HepG2 (cell line): Measurements from ENCODE around the gene TRAP1. TPM values are rescaled to one million over a fixed set of nuclear protein-coding genes. Genes with fewer than 3 reads are reported as not detected.

ENCODE experiments used
- ATAC-seq: fragments of 200-7000 bp; cut with Tn5 transposase; 3 replicates; pipeline ENCODE4 v1.9.1; 2020; ENCODE audit warnings: mild to moderate bottlenecking, moderate library complexity
- BruUV-seq: library from RNA; stranded (reverse); fragments of 400-500 nt; replicated peaks from 2 replicates; lab custom pipeline; 2021; lab: Mats Ljungman, UMichigan
- CTCF ChIA-PET: fragments of 300-600 bp; formaldehyde crosslinking; extraction: SDS; loops from one replicate; lab custom pipeline; 2021; ENCODE audit warnings: low total read pairs, inconsistent platforms, low intra/inter-chr PET ratio; lab: Yijun Ruan, JAX
- POLR2A ChIA-PET: fragments of 350-600 bp; sonication (Branson Sonifier 250); formaldehyde crosslinking; loops from one replicate; lab custom pipeline; 2020; ENCODE audit warnings: antibody characterized with exemption, inconsistent platforms; lab: Yijun Ruan, JAX
- DNase-seq: peaks from one replicate; pipeline ENCODE4 v3.0.0-alpha.2; 2015; ENCODE audit warnings: low spot score
- FAIRE-seq: peaks from 3 replicates; lab custom pipeline; 2011; peaks lifted over from hg19 to GRCh38; lab: Jason Lieb, UNC
- H2AFZ ChIP-seq: one replicate; pipeline ENCODE4 v1.6.1; 2011; ENCODE audit warnings: low read length, inconsistent platforms
- H3K27ac ChIP-seq: fragments of 300-600 bp; 3 replicates; pipeline ENCODE4 v1.8.0; 2011; ENCODE audit warnings: mixed run types, mild to moderate bottlenecking, mixed read lengths, low read length, inconsistent platforms; ENCODE audit not compliant: insufficient read depth; ENCODE audit errors: extremely low read length
- H3K27me3 ChIP-seq, 2 experiments: fragments of 200-600 bp in 1 of 2; 2 replicates in 1 of 2; 3 replicates in 1 of 2; pipeline versions ENCODE4 v1.6.0 to v1.8.0; 2011; ENCODE audit warnings: low read length in 2 of 2, mild to moderate bottlenecking in 2 of 2, moderate library complexity in 2 of 2, inconsistent platforms in 1 of 2; ENCODE audit not compliant: insufficient read depth in 2 of 2, control insufficient read depth in 1 of 2
- H3K36me3 ChIP-seq, 2 experiments: fragments of 200-600 bp in 1 of 2; replicated peaks in 1 of 2; 2 replicates in 1 of 2; 3 replicates in 1 of 2; pipeline versions ENCODE4 v1.5.1 to v1.8.0; 2011; ENCODE audit warnings: low read length in 2 of 2, inconsistent platforms in 1 of 2; ENCODE audit not compliant: insufficient read depth in 2 of 2, control insufficient read depth in 1 of 2
- H3K4me1 ChIP-seq: 2 replicates; pipeline ENCODE4 v1.5.1; 2012; ENCODE audit warnings: low read length, inconsistent platforms; ENCODE audit not compliant: insufficient read depth
- H3K4me2 ChIP-seq: 2 replicates; pipeline ENCODE4 v1.6.0; 2011; ENCODE audit warnings: low read depth, low read length, inconsistent platforms
- H3K4me3 ChIP-seq, 3 experiments: fragments of 200-600 bp in 1 of 3; sonication (generic), shearing (Covaris generic) in 1 of 3; replicated peaks in 1 of 3; 2 replicates each; pipeline ENCODE4 v1.5.1; 2011 to 2016; ENCODE audit warnings: low read length in 3 of 3, inconsistent platforms in 2 of 3, low read depth in 2 of 3, mild to moderate bottlenecking in 2 of 3, control low read depth in 1 of 3, mixed read lengths in 1 of 3; ENCODE audit not compliant: insufficient read depth in 1 of 3
- H3K79me2 ChIP-seq: one replicate; pipeline ENCODE4 v1.6.1; 2011; ENCODE audit warnings: low read length, inconsistent platforms; ENCODE audit not compliant: insufficient read depth
- H3K9ac ChIP-seq: 2 replicates; pipeline ENCODE4 v1.6.0; 2011; ENCODE audit warnings: mild to moderate bottlenecking, low read depth, low read length, inconsistent platforms; ENCODE audit not compliant: insufficient read depth
- H3K9me3 ChIP-seq: 2 replicates; pipeline ENCODE4 v1.5.1; 2012; ENCODE audit warnings: mild to moderate bottlenecking, low read length
- H4K20me1 ChIP-seq: 2 replicates; pipeline ENCODE4 v1.6.0; 2011; ENCODE audit warnings: inconsistent platforms, mild to moderate bottlenecking, low read length, moderate library complexity; ENCODE audit not compliant: insufficient read depth
- ATF5 ChIP-seq: sonication (generic); formaldehyde crosslinking; IDR thresholded peaks from 2 replicates; pipeline ENCODE4 v1.4.0; 2020; ENCODE audit warnings: mild to moderate bottlenecking, low read depth, missing genetic modification reagents
- CTCF ChIP-seq: sonication (generic); formaldehyde crosslinking; IDR thresholded peaks from 2 replicates; pipeline ENCODE4 v1.5.0; 2020; ENCODE audit warnings: mild to moderate bottlenecking, missing genetic modification reagents, moderate library complexity
- FOXP4 ChIP-seq: sonication (generic); formaldehyde crosslinking; IDR thresholded peaks from 2 replicates; pipeline ENCODE4 v1.4.0; 2020; ENCODE audit warnings: missing genetic modification reagents
- ISX ChIP-seq: sonication (generic); formaldehyde crosslinking; conservative IDR thresholded peaks from 2 replicates; pipeline ENCODE4 v1.5.0; 2020; ENCODE audit warnings: missing genetic modification reagents
- KDM5B ChIP-seq: sonication (generic); formaldehyde crosslinking; IDR thresholded peaks from 2 replicates; pipeline ENCODE4 v1.4.0; 2020; ENCODE audit warnings: missing genetic modification reagents, mild to moderate bottlenecking, borderline replicate concordance
- MTF2 ChIP-seq: sonication (generic); formaldehyde crosslinking; IDR thresholded peaks from 2 replicates; pipeline ENCODE4 v1.5.0; 2020; ENCODE audit warnings: missing genetic modification reagents, borderline replicate concordance
- MYNN ChIP-seq: sonication (generic); formaldehyde crosslinking; IDR thresholded peaks from 2 replicates; pipeline ENCODE4 v1.4.0; 2020; ENCODE audit warnings: mild to moderate bottlenecking, low read depth, missing genetic modification reagents
- POLR2G ChIP-seq: fragments of 200-400 bp; formaldehyde crosslinking; IDR thresholded peaks from 2 replicates; pipeline ENCODE4 v1.6.1; 2018; ENCODE audit warnings: mild to moderate bottlenecking, low read depth, low read length, moderate library complexity
- RBM22 ChIP-seq: fragments of 200-400 bp; formaldehyde crosslinking; optimal IDR thresholded peaks from 2 replicates; pipeline ENCODE3; 2017; ENCODE audit warnings: mild to moderate bottlenecking, low read length, moderate library complexity
- SALL1 ChIP-seq: sonication (generic); formaldehyde crosslinking; IDR thresholded peaks from 2 replicates; pipeline ENCODE4 v1.8.0; 2022; ENCODE audit warnings: mild to moderate bottlenecking, missing genetic modification reagents
- ZMYM4 ChIP-seq: sonication (generic); formaldehyde crosslinking; IDR thresholded peaks from 2 replicates; pipeline ENCODE4 v1.8.1; 2023; ENCODE audit warnings: mild to moderate bottlenecking, missing genetic modification reagents
- ZNF501 ChIP-seq: sonication (generic); formaldehyde crosslinking; IDR thresholded peaks from 2 replicates; pipeline ENCODE4 v1.5.1; 2020; ENCODE audit warnings: mild to moderate bottlenecking, moderate library complexity, missing genetic modification reagents
- ZNF597 ChIP-seq: sonication (generic); formaldehyde crosslinking; IDR thresholded peaks from 2 replicates; pipeline ENCODE4 v1.5.0; 2020; ENCODE audit warnings: missing genetic modification reagents
- ZNF709 ChIP-seq: sonication (generic); formaldehyde crosslinking; IDR thresholded peaks from 2 replicates; pipeline ENCODE4 v1.5.0; 2020; ENCODE audit warnings: mild to moderate bottlenecking, missing genetic modification reagents
- ZNF792 ChIP-seq: IDR thresholded peaks from 2 replicates; pipeline ENCODE4 v1.6.1; 2016
- ZSCAN21 ChIP-seq: sonication (generic); formaldehyde crosslinking; IDR thresholded peaks from 2 replicates; pipeline ENCODE4 v1.8.0; 2022; ENCODE audit warnings: mild to moderate bottlenecking, missing genetic modification reagents, moderate library complexity, borderline replicate concordance
- ZSCAN22 ChIP-seq: sonication (generic); formaldehyde crosslinking; IDR thresholded peaks from 2 replicates; pipeline ENCODE4 v1.4.0; 2020; ENCODE audit warnings: mild to moderate bottlenecking, missing genetic modification reagents
- WGBS: methylation state at CpG from one replicate; pipeline ENCODE4 v1.1.6; 2017; ENCODE audit warnings: low lambda C conversion rate; 5-methylcytosine and 5-hydroxymethylcytosine counted together
- in situ Hi-C: cut with HindIII; loops from 2 replicates; pipeline ENCODE4 v1.10.0; 2017; ENCODE audit warnings: low pct_unique_long_range_greater_than_20kb; ENCODE audit not compliant: extremely low pct_ligation_motif_present
- intact Hi-C: fragments of 100-400 bp; cut with micrococcal nuclease; formaldehyde crosslinking; loops from one replicate; pipeline ENCODE4 v1.10.0; 2022; ENCODE audit not compliant: unreplicated experiment
- polyA plus RNA-seq, 8 experiments: library from polyadenylated mRNA; depleted of rRNA in 3 of 8; stranded (reverse) in 7 of 8; unstranded in 1 of 8; fragments of >200 nt; fragmentation: Illumina TruSeq in 4 of 8; extraction: Trizol in 4 of 8; gene quantifications; 2 replicates each; pipeline versions ENCODE4 v1.2.1 to v1.2.3, GENCODE V29; 2011 to 2016; ENCODE audit warnings: low read depth in 4 of 8, missing spikeins in 1 of 8, mixed read lengths in 1 of 8; ENCODE audit not compliant: insufficient read depth in 1 of 8
- total RNA-seq, 5 experiments: library from RNA; depleted of rRNA; stranded (reverse); fragments of >200 nt; fragmentation: Illumina TruSeq; extraction: Trizol; gene quantifications; 2 replicates each; pipeline ENCODE4 v1.2.3, GENCODE V29; 2016; ENCODE audit warnings: low read depth in 1 of 5

The TRAP1 gene
- total and polyA plus RNA-seq, 2 of the 13 experiments (the other 11 are each of a cell fraction or from before 2014, with no cell fraction given): 127 to 240 TPM

GRCh38 chr16:3713587-3714242 is 3.6 kb downstream of the TRAP1 start (continued):
- peak; percentile 15; the same call in 1 of the 2 replicates for TF ChIP-seq POLR2G
- TF ChIP-seq ZMYM4 (CRISPR knock-in tag): no peak
- TF ChIP-seq KDM5B (CRISPR knock-in tag): no peak
- no peak for TF ChIP-seq ZNF709 (CRISPR knock-in tag)
- TF ChIP-seq RBM22: peak; percentile 31
- 0 out of 2 replicates have a peak, but pooled peaks have one; percentile 34 for TF ChIP-seq ZSCAN21 (CRISPR knock-in tag)

GRCh38 chr16:3712861-3713372 is 4.4 kb downstream of the TRAP1 start:
- Histone ChIP-seq H3K9ac (peak overlapping the region; percentile 41), H4K20me1 (no peaks in the 10 kb centered on the region), H3K79me2 (peaks cover 80% of the 10 kb centered on the region), H3K27ac (peak overlapping the region; percentile 70), H2AFZ (no peak overlapping the region), H3K9me3 (no peaks in the 10 kb centered on the region), H3K36me3 (peaks cover 3 to 15% of the 10 kb centered on the region in 2 experiments; a peak in 4 of 5 replicates), H3K4me2 (peak overlapping the region; percentile 56), H3K4me1 (peaks cover 55% of the 10 kb centered on the region), H3K27me3 (no peaks in the 10 kb centered on the region; a peak in 1 of 5 replicates), H3K4me3 (peak overlapping the region in 1 of 3 experiments; percentile 43; a peak in 2 of 6 replicates)
- WGBS: 46% methylated on average over 13 of the region's 16 CpGs
- intact Hi-C loops: no loop called here
- ChIA-PET POLR2A (interaction anchor here (0.8 to 9.7 kb wide), 2 partner anchors 9 to 17 kb away, joined by 3 to 144 read pairs; no protein-coding TSS in a partner anchor), CTCF (no interaction called here)
- in situ Hi-C loops: no loop called here
- FAIRE-seq (peak; percentile 36), DNase-seq (peak; percentile 66), ATAC-seq (peak; percentile 57)
- no TSS peak for BruUV-seq
- no peak for TF ChIP-seq ISX (CRISPR knock-in tag)
- TF ChIP-seq ZNF501: 0 out of 2 replicates have a peak, but pooled peaks have one; percentile 39
- 0 out of 2 replicates have a peak, but pooled peaks have one; percentile 6 for TF ChIP-seq MYNN (CRISPR knock-in tag)
- TF ChIP-seq CTCF (CRISPR knock-in tag): peak; percentile 17; the same call in 1 of the 2 replicates
- TF ChIP-seq MTF2 (CRISPR knock-in tag): no peak
- TF ChIP-seq SALL1 (CRISPR knock-in tag): 0 out of 2 replicates have a peak, but pooled peaks have one; percentile 22
- TF ChIP-seq ZNF792: peak; percentile 56; the same call in 1 of the 2 replicates
- 0 out of 2 replicates have a peak, but pooled peaks have one; percentile 22 for TF ChIP-seq ZNF597 (CRISPR knock-in tag)
- TF ChIP-seq ZSCAN22 (CRISPR knock-in tag): peak; percentile 74
- peak; percentile 40; the same call in 1 of the 2 replicates for TF ChIP-seq FOXP4 (CRISPR knock-in tag)
- no peak for TF ChIP-seq ATF5 (CRISPR knock-in tag)
